Kidney (tissue), 14 donors: ENCODE measurements around the gene PDE6G. TPM values are rescaled to one million over a fixed set of nuclear protein-coding genes. Genes with fewer than 3 reads are reported as not detected.
"Not testable (repeated sequence)": the region's sequence is repeated elsewhere in the genome, so short reads cannot be mapped to it uniquely, and the experiment has no call there.

ENCODE experiments used
- DNase-seq, 5 donors: peaks; one replicate each; pipeline ENCODE4 v3.0.0-alpha.2; 2013 to 2020
- FAIRE-seq: peaks from 2 replicates; lab custom pipeline; 2012; peaks lifted over from hg19 to GRCh38; lab: Jason Lieb, UNC
- H3K27ac ChIP-seq, 2 donors: one replicate each; pipeline ENCODE4 v1.7.0; 2013; ENCODE audit warnings: low read depth in 2 of 2, low read length in 2 of 2, inconsistent platforms in 1 of 2
- H3K27me3 ChIP-seq: one replicate; pipeline ENCODE4 v1.7.1; 2013; ENCODE audit warnings: low read length, inconsistent platforms; ENCODE audit not compliant: control insufficient read depth, insufficient read depth
- H3K36me3 ChIP-seq, 3 donors: one replicate each; pipeline versions ENCODE4 v1.7.0 to v1.7.1; 2013; ENCODE audit warnings: low read length in 3 of 3, control low read depth in 1 of 3, inconsistent platforms in 1 of 3; ENCODE audit not compliant: insufficient read depth in 3 of 3, control insufficient read depth in 2 of 3
- H3K4me1 ChIP-seq, 3 donors: one replicate each; pipeline versions ENCODE4 v1.7.0 to v1.7.1; 2013; ENCODE audit warnings: low read length in 3 of 3, inconsistent platforms in 1 of 3, low read depth in 1 of 3; ENCODE audit not compliant: control insufficient read depth in 2 of 3, insufficient read depth in 2 of 3
- H3K4me3 ChIP-seq, 3 donors: one replicate each; pipeline versions ENCODE4 v1.7.0 to v1.8.1; 2013; ENCODE audit warnings: low read length in 3 of 3, control low read depth in 1 of 3, inconsistent platforms in 1 of 3
- H3K9ac ChIP-seq, 3 donors: one replicate each; pipeline versions ENCODE4 v1.7.0 to v1.7.1; 2013; ENCODE audit warnings: low read length in 3 of 3, control low read depth in 1 of 3, inconsistent platforms in 1 of 3
- H3K9me3 ChIP-seq, 3 donors: one replicate each; pipeline versions ENCODE4 v1.7.0 to v1.7.1; 2013; ENCODE audit warnings: low read length in 3 of 3, control low read depth in 1 of 3, inconsistent platforms in 1 of 3; ENCODE audit not compliant: control insufficient read depth in 2 of 3, insufficient read depth in 1 of 3
- intact Hi-C: fragments of 100-400 bp; cut with DNase I; formaldehyde crosslinking; loops from one replicate; pipeline ENCODE4 v1.11.1; 2022
- polyA plus RNA-seq: library from polyadenylated mRNA; stranded (reverse); fragments of 350-450 nt; fragmentation: Illumina TruSeq; extraction: RNeasy Lipid Tissue Mini Kit (QIAGEN cat#74804); gene quantifications from one replicate; pipeline ENCODE4 v1.2.3, GENCODE V29; 2014; ENCODE audit warnings: low read depth, low replicate concordance; ENCODE audit not compliant: insufficient read depth
- total RNA-seq: library from RNA; stranded (reverse); fragmentation: NEBNext Ultra II Directional; extraction: Animal tissue kit (Norgen Biotek cat#: 25700); gene quantifications from one replicate; pipeline ENCODE4 v1.2.1, GENCODE V29; 2021
- TF ChIP-seq, protein P1 (sequence below): IDR thresholded peaks from 3 replicates; pipeline ENCODE4 v1.5.1; 2012; ENCODE audit warnings: mild to moderate bottlenecking, moderate library complexity, borderline replicate concordance; ENCODE audit not compliant: insufficient read depth; ENCODE audit errors: extremely low read depth
- donor health status: control.
- donor health status: control.
- donor health status: control.
- donor health status: control.
- donor health status: control.
- donor health status: DM: yes; HTN: yes; CAD: no.
- donor health status: Normal renal cell carcinoma (clear cell type).

Gene PDE6G
- total and polyA plus RNA-seq, 2 donors from 2014 or later = 3.2 to 5.4 TPM

DNA sequence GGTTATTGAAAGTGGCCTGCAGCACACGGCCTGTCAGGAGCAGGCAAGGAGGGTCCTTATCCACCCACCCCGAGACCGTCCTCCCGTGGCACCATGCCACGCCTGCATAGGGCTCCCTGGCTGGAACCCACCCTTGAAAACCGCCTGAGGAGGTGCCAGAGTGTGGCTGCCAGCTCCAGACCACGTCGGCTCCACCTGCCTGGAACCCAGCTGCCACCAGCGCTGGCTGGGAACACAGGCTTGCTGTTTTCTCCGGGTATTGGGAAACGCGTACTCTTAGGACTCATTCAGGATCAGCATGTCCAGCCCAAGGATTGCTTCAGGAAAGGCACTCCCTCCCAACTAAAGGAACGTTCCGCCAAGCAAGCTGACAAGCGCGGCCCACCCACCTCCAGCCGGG, 20.6 kb upstream of the PDE6G start:
- intact Hi-C loops = no loop called here
- Histone ChIP-seq H3K36me3 (peaks cover 0 to 9% (median 7%) of the 10 kb centered on the region in 3 donors), H3K4me1 (peaks cover 0 to 5% (median 0%) of the 10 kb centered on the region in 3 donors), H3K27ac (no peak overlapping the region), H3K9ac (no peak overlapping the region), H3K27me3 (no peaks in the 10 kb centered on the region), H3K4me3 (no peak overlapping the region), H3K9me3 (no peaks in the 10 kb centered on the region)
- DNase-seq (no peak), FAIRE-seq (no peak)
- TF ChIP-seq, protein P1, sequence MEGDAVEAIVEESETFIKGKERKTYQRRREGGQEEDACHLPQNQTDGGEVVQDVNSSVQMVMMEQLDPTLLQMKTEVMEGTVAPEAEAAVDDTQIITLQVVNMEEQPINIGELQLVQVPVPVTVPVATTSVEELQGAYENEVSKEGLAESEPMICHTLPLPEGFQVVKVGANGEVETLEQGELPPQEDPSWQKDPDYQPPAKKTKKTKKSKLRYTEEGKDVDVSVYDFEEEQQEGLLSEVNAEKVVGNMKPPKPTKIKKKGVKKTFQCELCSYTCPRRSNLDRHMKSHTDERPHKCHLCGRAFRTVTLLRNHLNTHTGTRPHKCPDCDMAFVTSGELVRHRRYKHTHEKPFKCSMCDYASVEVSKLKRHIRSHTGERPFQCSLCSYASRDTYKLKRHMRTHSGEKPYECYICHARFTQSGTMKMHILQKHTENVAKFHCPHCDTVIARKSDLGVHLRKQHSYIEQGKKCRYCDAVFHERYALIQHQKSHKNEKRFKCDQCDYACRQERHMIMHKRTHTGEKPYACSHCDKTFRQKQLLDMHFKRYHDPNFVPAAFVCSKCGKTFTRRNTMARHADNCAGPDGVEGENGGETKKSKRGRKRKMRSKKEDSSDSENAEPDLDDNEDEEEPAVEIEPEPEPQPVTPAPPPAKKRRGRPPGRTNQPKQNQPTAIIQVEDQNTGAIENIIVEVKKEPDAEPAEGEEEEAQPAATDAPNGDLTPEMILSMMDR = no peak

DNA sequence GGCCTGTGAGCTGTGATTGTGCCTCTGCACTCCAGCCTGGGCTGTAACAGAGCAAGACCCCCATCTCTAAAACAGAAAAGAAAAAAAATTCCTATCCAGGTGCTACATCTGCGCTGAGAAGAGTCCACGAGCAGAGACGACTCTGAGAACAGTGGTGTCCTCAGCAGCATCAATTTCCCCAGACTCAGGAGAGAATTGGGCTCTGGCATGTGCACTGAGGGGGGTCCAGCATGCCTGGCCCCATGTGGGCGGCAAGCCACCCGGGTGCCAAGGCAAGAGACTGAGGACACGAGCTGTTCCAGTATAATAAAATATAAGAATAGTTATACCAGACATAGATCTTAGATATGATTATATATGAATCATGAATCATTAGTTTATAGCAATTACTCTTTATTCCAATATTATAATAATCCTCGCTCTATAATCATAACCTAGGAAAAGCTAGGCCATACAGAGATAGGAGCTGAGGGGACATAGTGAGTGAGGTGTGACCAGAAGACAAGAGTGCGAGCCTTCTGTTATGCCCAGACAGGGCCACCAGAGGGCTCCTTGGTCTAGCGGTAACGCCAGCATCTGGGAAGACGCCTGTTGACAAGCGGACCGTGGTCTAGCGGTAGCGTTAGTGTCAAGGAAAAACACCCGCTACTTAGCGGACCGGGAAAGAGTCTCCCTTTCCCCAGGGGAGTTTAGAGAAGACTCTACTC, 19.3 kb upstream of the PDE6G start:
- H3K27me3 ChIP-seq, H3K4me3 ChIP-seq, H3K9ac ChIP-seq, H3K27ac ChIP-seq, H3K9me3 ChIP-seq, H3K4me1 ChIP-seq, intact Hi-C loops: not testable (repeated sequence)
- DNase-seq (peak in 1 of 5 donors; percentile 8), FAIRE-seq (peak; percentile 71)
- TF ChIP-seq, protein P1 = peak; percentile 32
- H3K36me3 ChIP-seq = peaks cover 0 to 14% (median 10%) of the 10 kb centered on the region in 3 donors

DNA sequence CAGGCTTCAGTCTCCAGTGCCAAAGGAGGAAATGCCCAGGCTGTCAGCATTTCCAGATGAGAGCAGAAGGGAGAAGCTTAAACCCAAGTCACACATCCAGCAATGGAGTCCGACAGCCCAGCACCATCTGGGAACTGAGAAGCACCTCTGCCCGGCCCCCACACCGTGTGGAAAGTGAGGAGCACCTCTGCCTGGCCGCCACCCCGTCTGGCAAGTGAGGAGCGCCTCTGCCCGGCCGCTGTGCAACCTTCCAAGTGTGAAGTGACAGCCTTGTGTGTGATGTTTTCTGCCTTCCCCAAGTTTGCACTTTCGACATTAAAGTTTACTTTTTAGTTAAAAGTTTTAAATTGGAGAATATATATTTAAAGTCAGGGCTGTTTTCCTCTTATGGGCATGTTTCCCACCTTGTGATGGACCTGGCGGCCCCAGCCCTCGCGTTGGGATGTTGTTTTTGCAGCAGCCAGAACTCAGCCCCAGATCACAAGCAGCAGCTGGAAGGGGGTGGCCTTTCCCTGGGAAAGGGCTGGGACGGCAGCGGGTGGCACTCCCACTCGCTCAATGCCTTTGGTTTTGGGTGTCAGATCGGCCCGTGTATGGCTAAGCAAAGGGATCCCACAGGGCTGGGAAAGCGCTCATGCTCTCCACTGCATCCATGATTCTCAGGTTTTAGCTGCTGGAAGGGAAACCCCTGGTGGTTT, 17.4 kb upstream of the PDE6G start:
- Histone ChIP-seq H3K36me3 (peaks cover 0 to 19% (median 10%) of the 10 kb centered on the region in 3 donors), H3K4me3 (no peak overlapping the region), H3K9me3 (no peaks in the 10 kb centered on the region), H3K9ac (no peak overlapping the region), H3K27ac (no peak overlapping the region), H3K27me3 (no peaks in the 10 kb centered on the region), H3K4me1 (no peaks in the 10 kb centered on the region)
- intact Hi-C loops = no loop called here
- FAIRE-seq = no peak
- DNase-seq = no peak
- TF ChIP-seq, protein P1 = no peak
